CD4-positive, alpha-beta T cell treated with Interferon gamma for 1 hour (primary cell): Measurements from ENCODE around the gene RD3L.

Source experiments
- DNase-seq: peaks from one replicate; pipeline ENCODE4 v3.0.0-alpha.2; 2020

Gene RD3L

DNA sequence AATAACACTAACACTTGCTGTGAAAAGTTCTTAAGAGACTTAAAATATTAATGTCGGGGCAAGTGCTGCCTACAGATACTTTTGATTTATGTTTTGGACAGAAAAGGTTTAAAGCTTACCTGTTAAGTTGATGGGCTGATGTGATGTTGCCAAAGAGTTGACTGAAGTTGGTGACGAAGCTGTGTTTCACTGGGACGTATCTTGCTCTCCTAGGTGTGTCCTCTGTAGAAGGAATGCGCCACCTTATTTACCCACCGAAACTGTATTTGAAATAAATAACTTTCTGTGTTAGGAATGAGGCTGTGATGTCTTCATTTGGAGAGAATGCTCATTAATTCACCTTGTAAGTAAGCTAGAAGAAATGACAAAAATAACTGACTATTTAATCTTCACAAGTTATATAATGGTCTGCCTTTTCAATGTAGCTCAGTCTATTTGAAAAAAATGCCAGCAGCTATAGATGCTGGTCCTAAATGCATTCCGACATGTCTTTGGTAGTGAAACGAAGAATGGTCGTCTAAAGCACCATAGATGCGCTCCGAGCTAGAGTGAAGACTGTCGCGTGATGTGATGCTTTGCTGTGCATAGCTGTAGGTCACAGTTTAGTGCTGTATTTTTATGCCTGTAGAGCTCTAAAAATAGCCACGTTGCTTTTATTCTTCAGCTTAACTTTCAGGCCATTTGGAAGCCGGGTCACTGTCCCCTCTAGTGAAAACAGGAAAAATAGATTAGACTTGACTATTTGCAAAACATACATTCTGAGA, at the start of gene RD3L:
Gene RD3L (minus strand): TSS at position 557 of the 764 bp plus-strand sequence. CDS start 834 bp downstream, outside the sequence.
- DNase-seq = no peak

GRCh38 chr14:103989964-103990363, 47.6 kb upstream of the RD3L start:
- no peak for DNase-seq

DNA sequence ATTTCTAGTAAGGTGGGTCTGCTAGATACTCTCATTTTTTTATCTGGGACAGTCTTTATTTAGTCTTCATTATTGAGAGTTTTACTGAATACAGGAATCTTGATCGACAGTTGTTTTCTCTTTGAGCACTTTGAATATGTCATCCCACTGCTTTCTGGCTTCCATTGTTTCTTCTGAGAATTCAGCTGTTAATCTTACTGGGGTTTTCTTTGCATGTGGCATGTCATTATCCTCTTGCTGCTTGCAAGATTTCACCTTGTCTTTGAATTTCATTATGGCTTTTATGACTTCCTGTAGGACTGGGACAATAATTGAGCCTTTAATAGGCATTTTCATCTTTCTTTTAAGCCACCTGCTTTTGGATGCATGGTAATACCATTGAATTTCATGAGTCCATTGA, 46.7 kb upstream of the RD3L start:
- no peak for DNase-seq

DNA sequence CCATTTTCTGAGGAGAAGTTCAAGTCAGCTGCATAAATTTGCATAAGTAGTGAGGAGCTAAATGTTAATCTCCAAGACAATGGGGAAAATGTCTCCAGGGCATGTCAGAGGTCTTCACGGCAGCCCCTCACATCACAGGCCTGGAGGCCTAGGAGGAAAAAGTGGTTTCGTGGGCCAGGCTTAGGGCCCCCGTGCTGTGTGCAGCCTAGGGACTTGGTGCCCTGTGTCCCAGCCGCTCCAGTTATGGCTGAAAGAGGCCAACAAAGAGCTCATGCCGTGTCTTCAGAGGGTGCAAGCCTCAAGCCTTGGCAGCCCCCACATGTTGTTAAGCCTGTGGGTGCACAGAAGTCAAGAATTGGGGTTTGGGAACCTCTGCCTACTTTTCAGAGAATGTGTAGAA, 41.9 kb upstream of the RD3L start:
- no peak for DNase-seq

DNA sequence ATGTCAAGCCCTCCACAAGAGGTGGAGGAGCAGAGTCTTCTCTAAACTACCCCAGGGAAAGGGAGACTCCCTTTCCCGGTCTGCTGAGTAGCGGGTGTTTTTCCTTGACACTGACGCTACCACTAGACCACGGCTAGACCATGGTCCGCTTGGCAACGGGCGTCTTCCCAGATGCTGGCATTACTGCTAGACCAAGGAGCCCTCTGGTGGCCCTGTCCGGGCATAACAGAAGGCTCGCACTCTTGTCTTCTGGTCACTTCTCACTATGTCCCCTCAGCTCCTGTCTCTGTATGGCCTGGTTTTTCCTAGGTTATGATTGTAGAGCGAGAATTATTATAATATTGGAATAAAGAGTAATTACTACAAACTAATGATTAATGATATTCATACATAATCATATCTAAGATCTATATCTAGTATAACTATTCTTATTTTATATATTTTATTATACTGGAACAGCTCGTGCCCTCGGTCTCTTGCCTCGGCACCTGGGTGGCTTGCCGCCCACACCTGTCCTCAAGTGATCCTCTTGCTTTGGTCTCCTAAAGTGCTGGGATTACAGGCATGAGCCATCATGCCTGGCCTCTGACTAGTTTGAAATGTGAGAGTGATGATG, 38.4 kb upstream of the RD3L start:
- peak; percentile 6 for DNase-seq

DNA sequence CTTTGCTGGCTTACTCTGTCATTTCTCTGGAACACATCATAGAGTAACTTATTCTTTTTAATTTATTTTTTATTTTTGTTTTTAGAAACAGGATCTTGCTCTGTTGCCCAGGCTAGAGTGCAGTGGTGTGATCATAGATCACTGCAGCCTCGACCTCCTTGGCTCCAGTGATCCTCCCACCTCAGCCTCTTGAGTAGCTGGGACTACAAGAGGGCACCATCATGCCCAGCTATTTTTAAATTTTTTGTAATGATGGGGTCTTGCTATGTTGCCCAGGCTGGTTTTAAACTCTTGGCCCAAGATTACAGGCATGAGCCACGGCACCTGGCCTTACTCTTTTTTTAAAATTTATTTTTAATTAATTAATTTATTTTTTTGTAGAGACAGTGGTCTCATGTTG, 32.2 kb upstream of the RD3L start:
- no peak for DNase-seq

- DNase-seq = no peak
These were observed 31.0 kb upstream of the RD3L start for GRCh38 chr14:103973354-103973753.

DNA sequence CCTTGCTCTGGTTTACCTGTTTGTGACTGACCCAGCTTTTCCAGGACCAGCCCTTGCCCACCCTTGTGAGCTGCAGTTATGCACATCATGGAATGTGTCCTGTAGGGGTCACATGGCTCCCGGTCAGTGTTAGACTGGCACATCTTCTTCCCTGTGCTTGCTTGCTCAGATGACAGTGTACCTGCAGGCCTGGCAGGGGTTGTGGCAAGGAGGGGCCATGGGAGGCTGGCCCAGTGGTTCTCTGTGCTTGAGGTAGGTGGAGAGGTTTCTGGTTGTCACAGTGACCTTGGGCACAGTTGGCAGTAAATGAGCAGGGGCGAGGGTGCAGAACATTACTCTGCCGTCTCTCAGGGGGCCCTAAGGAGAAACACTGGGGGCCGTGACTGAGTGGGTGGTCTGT, 27.6 kb upstream of the RD3L start:
- no peak for DNase-seq

GRCh38 chr14:103966631-103967030, 24.3 kb upstream of the RD3L start:
- no peak for DNase-seq

DNA sequence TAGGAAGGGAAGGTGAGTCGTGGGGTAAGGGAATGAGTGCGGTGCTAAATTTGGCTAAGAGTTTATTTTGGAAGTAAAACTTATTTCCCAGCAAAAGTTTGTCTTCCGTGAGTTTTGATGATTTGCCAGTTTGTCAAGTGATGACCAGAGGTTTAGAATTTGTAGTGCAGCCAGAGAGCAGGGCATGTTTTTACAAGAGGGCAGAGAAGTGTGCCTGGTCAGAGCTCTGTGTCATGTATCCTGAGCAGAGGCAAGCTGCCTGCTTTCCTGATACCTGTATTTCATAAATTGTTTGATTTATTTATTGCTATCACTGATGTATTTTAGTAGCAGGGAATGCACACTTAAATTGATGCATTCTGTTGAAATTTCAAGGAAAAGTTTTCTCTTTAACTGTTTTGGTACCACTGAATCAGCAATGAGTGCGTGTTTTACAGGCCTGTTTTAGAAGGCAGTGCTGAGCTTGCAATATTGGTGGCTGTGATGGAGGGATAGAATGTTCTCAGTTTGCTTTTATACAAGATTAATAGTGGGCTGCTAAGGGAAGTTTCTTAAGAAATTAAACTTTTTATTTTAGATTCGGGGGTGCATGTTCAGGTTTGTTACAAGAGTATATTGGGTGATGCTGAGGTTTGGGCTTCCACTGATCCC, 19.7 kb upstream of the RD3L start:
- no peak for DNase-seq

GRCh38 chr14:103960457-103961055, 18.2 kb upstream of the RD3L start:
- DNase-seq = no peak

GRCh38 chr14:103949131-103949790, 6.9 kb upstream of the RD3L start:
- DNase-seq = no peak

DNA sequence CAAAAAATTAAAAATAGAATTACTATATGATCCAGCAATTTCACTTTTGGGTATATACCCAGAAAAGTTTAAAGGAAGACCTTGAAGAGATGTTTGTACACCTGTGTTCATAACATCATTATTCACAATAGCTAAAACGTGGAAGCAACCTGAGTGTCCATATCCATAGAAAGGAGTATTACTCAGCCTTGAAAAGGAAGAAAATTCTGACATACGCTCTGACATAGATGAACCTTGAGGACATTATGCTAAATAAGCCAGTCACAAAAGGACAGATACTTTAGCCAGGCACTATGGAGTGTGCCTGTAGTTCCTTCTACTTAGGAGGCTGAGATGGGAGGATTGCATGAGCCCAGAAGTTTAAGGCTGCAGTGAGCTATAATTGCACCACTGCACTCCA, 6.1 kb upstream of the RD3L start:
- DNase-seq = no peak

DNA sequence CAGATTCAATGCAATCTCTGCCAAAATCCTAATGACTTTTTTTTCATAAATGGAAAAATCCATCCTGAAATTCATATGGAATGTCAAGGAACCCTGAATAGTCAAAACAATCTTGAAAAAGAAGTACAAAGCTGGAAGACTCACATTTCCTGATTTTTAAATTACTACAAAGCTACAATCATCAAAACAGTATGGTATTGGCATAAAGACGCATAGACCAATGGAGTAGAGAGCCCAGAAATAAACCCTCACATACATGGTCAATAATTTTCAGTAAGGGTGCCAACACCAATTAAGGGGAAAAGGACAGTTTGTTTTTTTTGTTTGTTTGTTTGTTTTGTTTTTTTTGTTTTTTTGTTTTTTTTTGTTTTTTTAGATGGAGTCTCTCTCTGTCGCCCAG, 4.6 kb upstream of the RD3L start:
- no peak for DNase-seq

DNA sequence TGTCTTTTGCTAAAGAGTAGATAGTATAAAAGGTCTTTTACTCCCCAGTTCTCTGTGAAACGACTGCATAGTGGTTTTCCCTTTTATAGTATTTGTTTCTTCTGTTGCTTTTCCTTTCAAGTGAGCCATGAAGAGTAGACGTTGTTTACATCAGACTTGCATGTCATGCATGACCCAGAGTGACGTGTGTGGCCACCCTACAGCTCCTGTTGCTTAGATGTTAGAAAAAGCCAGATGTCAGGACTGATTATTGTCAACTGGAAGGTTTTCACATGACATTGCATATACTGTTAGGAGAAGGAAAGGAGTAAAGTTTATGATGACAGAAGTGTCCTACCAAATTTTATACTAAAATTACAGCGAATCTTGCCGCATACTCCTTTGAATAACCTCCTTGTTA, 1.3 kb upstream of the RD3L start:
- no peak for DNase-seq

GRCh38 chr14:103941462-103941861, 867 bp downstream of the RD3L start:
- DNase-seq = no peak

DNA sequence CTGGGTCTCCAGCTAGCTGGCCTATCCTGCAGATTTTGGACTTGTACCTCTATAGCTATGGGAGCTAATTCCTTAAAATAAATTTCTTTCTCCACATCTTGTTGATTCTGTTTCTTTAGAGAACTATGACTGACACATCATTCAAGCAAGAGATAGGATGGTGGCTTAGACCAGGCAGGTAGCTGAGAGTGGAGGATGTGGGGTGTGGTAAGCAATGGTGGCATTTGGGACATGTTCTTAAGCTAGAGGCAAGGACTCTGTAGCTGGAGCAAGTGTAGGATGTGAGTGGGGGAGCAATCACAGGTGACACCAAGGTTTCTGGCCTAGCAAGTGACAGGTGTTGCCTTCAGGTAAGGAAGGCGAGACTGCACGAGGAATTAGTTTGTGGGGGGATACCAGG, 7.2 kb downstream of the RD3L start:
- no peak for DNase-seq

GRCh38 chr14:103932791-103933490, 9.4 kb downstream of the RD3L start:
- no peak for DNase-seq

- DNase-seq = no peak
These were observed 10.9 kb downstream of the RD3L start for GRCh38 chr14:103931422-103931821.

DNA sequence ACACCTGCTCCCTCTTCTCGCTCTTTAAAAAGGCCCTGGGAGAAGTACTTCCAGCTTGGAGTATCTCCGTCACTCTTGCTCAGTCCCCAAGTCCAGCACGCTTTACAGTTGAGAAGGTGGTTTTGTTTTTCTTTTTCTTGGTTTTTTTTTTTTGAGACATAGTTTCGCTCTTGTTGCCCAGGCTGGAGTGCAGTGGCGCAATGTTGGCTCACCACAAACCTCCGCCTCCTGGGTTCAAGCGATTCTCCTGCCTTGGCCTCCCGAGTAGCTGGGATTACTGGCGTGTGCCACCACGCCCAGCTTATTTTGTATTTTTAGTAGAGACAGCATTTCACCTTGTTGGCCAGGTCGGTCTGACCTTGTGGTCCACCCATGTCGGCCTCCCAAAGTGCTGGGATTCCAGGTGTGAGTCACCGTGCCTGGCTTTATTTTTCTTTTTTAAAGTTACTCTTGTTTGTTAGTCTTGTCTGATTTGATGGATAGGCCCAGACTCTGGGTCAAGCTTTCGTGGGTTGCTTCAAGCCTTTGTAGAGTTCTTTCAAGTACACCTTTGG, 12.2 kb downstream of the RD3L start:
- DNase-seq = no peak

GRCh38 chr14:103928011-103928890, 14.1 kb downstream of the RD3L start, which contains the start of gene TDRD9:
TDRD9 (plus strand) TSS chr14:103928456; CDS start chr14:103928510, 54 bp downstream.
- DNase-seq = peak; percentile 26
